ENCODE results near the gene EIF4H. TPM values are rescaled to one million over a fixed set of nuclear protein-coding genes. Genes with fewer than 3 reads are reported as not detected.
A peak's percentile ranks its signal among the peaks of the same experiment; 100 is the strongest.

The EIF4H gene
- total and polyA plus RNA-seq, 9 of the 15 experiments (the other 6 are each of a cell fraction or from before 2014, with no cell fraction given): 11.0 to 435 (median 319) TPM

DNA sequence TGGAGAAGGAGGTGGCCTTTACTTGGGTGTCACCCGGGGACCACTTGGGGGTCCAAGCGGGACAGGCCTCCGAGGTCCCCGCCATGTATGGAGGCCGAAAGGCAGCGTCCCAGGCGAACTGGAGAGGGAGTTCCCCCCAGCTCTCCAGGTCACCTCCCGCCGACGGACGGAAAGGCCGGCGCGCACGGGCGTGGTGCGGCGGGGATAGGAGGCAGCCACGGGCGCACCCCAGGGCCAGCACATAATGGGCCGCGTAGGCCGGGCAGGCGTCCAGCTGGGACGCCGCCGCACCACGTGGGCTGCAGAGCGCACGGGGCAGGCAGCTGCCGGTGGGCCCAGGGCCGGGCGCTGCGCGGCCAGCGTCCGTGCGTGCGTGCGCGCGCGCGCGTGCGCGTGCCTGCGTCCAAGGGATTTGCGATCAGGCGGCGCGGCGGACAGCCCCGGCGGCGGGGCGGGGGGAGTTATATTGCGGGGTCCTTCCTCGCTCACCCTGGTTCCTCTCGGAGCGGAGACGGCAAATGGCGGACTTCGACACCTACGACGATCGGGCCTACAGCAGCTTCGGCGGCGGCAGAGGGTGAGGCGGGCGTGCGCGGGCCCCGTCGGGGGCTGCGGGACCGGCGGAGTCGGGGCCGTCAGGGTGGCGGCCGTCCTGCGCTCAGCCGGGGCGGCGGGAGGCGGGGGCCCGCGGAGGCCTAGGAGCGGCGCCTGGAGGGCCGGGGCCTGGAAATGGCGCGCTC is at the start of gene EIF4H (continued):
- TF ChIP-seq ZNF764 (CRISPR knock-in tag; IDR thresholded peaks at IDR 0.05; ENCODE audit: low read depth) (no peak), ARID2 (IDR thresholded peaks at IDR 0.05) (no peak), HMG20B (CRISPR knock-in tag; IDR thresholded peaks at IDR 0.05) (no peak), SMARCC2 (IDR thresholded peaks at IDR 0.05; ENCODE audit: low read depth) (no peak), ZNF384 (IDR thresholded peaks at IDR 0.05; ENCODE audit: low read depth, low read length) (peak; percentile 27; the same call in 1 of the 2 replicates), SOX6 (IDR thresholded peaks at IDR 0.05) (peak; percentile 85), FOXJ3 (CRISPR knock-in tag; IDR thresholded peaks at IDR 0.05) (no peak)
- TF ChIP-seq, protein P1, sequence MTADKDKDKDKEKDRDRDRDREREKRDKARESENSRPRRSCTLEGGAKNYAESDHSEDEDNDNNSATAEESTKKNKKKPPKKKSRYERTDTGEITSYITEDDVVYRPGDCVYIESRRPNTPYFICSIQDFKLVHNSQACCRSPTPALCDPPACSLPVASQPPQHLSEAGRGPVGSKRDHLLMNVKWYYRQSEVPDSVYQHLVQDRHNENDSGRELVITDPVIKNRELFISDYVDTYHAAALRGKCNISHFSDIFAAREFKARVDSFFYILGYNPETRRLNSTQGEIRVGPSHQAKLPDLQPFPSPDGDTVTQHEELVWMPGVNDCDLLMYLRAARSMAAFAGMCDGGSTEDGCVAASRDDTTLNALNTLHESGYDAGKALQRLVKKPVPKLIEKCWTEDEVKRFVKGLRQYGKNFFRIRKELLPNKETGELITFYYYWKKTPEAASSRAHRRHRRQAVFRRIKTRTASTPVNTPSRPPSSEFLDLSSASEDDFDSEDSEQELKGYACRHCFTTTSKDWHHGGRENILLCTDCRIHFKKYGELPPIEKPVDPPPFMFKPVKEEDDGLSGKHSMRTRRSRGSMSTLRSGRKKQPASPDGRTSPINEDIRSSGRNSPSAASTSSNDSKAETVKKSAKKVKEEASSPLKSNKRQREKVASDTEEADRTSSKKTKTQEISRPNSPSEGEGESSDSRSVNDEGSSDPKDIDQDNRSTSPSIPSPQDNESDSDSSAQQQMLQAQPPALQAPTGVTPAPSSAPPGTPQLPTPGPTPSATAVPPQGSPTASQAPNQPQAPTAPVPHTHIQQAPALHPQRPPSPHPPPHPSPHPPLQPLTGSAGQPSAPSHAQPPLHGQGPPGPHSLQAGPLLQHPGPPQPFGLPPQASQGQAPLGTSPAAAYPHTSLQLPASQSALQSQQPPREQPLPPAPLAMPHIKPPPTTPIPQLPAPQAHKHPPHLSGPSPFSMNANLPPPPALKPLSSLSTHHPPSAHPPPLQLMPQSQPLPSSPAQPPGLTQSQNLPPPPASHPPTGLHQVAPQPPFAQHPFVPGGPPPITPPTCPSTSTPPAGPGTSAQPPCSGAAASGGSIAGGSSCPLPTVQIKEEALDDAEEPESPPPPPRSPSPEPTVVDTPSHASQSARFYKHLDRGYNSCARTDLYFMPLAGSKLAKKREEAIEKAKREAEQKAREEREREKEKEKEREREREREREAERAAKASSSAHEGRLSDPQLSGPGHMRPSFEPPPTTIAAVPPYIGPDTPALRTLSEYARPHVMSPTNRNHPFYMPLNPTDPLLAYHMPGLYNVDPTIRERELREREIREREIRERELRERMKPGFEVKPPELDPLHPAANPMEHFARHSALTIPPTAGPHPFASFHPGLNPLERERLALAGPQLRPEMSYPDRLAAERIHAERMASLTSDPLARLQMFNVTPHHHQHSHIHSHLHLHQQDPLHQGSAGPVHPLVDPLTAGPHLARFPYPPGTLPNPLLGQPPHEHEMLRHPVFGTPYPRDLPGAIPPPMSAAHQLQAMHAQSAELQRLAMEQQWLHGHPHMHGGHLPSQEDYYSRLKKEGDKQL (CRISPR knock-in tag; IDR thresholded peaks at IDR 0.05; ENCODE audit: borderline replicate concordance): peak; percentile 99
- TF ChIP-seq, protein P2, sequence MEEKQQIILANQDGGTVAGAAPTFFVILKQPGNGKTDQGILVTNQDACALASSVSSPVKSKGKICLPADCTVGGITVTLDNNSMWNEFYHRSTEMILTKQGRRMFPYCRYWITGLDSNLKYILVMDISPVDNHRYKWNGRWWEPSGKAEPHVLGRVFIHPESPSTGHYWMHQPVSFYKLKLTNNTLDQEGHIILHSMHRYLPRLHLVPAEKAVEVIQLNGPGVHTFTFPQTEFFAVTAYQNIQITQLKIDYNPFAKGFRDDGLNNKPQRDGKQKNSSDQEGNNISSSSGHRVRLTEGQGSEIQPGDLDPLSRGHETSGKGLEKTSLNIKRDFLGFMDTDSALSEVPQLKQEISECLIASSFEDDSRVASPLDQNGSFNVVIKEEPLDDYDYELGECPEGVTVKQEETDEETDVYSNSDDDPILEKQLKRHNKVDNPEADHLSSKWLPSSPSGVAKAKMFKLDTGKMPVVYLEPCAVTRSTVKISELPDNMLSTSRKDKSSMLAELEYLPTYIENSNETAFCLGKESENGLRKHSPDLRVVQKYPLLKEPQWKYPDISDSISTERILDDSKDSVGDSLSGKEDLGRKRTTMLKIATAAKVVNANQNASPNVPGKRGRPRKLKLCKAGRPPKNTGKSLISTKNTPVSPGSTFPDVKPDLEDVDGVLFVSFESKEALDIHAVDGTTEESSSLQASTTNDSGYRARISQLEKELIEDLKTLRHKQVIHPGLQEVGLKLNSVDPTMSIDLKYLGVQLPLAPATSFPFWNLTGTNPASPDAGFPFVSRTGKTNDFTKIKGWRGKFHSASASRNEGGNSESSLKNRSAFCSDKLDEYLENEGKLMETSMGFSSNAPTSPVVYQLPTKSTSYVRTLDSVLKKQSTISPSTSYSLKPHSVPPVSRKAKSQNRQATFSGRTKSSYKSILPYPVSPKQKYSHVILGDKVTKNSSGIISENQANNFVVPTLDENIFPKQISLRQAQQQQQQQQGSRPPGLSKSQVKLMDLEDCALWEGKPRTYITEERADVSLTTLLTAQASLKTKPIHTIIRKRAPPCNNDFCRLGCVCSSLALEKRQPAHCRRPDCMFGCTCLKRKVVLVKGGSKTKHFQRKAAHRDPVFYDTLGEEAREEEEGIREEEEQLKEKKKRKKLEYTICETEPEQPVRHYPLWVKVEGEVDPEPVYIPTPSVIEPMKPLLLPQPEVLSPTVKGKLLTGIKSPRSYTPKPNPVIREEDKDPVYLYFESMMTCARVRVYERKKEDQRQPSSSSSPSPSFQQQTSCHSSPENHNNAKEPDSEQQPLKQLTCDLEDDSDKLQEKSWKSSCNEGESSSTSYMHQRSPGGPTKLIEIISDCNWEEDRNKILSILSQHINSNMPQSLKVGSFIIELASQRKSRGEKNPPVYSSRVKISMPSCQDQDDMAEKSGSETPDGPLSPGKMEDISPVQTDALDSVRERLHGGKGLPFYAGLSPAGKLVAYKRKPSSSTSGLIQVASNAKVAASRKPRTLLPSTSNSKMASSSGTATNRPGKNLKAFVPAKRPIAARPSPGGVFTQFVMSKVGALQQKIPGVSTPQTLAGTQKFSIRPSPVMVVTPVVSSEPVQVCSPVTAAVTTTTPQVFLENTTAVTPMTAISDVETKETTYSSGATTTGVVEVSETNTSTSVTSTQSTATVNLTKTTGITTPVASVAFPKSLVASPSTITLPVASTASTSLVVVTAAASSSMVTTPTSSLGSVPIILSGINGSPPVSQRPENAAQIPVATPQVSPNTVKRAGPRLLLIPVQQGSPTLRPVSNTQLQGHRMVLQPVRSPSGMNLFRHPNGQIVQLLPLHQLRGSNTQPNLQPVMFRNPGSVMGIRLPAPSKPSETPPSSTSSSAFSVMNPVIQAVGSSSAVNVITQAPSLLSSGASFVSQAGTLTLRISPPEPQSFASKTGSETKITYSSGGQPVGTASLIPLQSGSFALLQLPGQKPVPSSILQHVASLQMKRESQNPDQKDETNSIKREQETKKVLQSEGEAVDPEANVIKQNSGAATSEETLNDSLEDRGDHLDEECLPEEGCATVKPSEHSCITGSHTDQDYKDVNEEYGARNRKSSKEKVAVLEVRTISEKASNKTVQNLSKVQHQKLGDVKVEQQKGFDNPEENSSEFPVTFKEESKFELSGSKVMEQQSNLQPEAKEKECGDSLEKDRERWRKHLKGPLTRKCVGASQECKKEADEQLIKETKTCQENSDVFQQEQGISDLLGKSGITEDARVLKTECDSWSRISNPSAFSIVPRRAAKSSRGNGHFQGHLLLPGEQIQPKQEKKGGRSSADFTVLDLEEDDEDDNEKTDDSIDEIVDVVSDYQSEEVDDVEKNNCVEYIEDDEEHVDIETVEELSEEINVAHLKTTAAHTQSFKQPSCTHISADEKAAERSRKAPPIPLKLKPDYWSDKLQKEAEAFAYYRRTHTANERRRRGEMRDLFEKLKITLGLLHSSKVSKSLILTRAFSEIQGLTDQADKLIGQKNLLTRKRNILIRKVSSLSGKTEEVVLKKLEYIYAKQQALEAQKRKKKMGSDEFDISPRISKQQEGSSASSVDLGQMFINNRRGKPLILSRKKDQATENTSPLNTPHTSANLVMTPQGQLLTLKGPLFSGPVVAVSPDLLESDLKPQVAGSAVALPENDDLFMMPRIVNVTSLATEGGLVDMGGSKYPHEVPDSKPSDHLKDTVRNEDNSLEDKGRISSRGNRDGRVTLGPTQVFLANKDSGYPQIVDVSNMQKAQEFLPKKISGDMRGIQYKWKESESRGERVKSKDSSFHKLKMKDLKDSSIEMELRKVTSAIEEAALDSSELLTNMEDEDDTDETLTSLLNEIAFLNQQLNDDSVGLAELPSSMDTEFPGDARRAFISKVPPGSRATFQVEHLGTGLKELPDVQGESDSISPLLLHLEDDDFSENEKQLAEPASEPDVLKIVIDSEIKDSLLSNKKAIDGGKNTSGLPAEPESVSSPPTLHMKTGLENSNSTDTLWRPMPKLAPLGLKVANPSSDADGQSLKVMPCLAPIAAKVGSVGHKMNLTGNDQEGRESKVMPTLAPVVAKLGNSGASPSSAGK (IDR thresholded peaks at IDR 0.05): peak; percentile 91
- TF ChIP-seq, protein P3, sequence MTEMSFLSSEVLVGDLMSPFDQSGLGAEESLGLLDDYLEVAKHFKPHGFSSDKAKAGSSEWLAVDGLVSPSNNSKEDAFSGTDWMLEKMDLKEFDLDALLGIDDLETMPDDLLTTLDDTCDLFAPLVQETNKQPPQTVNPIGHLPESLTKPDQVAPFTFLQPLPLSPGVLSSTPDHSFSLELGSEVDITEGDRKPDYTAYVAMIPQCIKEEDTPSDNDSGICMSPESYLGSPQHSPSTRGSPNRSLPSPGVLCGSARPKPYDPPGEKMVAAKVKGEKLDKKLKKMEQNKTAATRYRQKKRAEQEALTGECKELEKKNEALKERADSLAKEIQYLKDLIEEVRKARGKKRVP (CRISPR knock-in tag; IDR thresholded peaks at IDR 0.05): no peak

Data from K562 (cell line).